ENCODE results near the gene LMO3.

The LMO3 gene

DNA sequence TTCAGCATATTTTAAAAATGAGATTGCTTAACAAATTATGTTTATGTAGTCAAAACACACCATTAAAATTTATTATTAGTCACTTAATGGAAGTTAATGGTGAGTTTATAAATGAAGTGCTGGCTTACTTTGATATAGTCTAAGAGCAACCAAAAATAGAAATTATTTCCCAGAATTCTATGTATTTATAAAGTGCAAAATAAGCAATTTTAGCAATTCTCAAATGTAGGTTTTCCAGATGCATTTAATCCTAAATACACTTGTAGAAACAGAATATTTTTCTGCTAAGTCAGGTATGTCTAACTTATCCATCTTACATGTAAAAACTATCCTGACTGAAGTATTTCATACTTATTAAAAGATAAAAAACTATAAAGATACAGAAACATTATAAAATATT lies 11.2 kb downstream of the LMO3 start:
- no peak for DNase-seq (ENCODE audit: extremely low spot score)
- ChIA-PET CTCF (no interaction called here), POLR2A (no interaction called here)
- TF ChIP-seq NFRKB (IDR thresholded peaks at IDR 0.05) (no peak), FOXM1 (IDR thresholded peaks at IDR 0.05; ENCODE audit: borderline replicate concordance) (no peak), FOXK2 (IDR thresholded peaks at IDR 0.05) (no peak), SUZ12 (IDR thresholded peaks at IDR 0.05) (no peak), FOXA1 (IDR thresholded peaks at IDR 0.05) (no peak), L3MBTL2 (conservative IDR thresholded peaks at IDR 0.05) (no peak)

DNA sequence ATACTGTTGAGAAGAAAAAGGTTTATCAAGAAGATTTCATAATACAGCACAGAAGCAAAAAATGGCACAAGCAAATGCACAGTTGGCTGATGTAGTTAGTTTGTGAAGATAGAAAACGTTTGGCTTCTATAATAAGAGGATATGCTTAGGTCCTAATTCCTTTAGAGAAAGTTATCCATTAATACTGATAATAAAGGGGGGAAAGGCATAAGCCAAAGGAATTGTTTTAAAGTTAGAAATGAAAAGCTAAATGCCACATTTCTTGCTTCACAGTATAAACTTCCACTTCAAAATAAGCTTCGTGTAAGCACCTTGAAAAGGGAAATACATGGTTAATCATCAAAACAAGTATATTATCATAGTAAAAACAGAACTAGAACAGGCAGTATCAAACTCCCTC lies 12.4 kb downstream of the LMO3 start:
- ChIA-PET CTCF (no interaction called here), POLR2A (no interaction called here)
- TF ChIP-seq L3MBTL2 (conservative IDR thresholded peaks at IDR 0.05) = no peak
- TF ChIP-seq ARNT (IDR thresholded peaks at IDR 0.05) = no peak
- no peak for TF ChIP-seq LEF1 (IDR thresholded peaks at IDR 0.05; ENCODE audit: borderline replicate concordance)
- TF ChIP-seq PKNOX1 (IDR thresholded peaks at IDR 0.05) = no peak
- no peak for TF ChIP-seq HDGF (IDR thresholded peaks at IDR 0.05; ENCODE audit: borderline replicate concordance)
- TF ChIP-seq CTBP1 (IDR thresholded peaks at IDR 0.05; ENCODE audit: borderline replicate concordance) = no peak
- no peak for TF ChIP-seq ZNF384 (IDR thresholded peaks at IDR 0.05)
- TF ChIP-seq BHLHE40 (IDR thresholded peaks at IDR 0.05; ENCODE audit: borderline replicate concordance) = no peak
- no peak for TF ChIP-seq ELF4 (IDR thresholded peaks at IDR 0.05)
- no peak for TF ChIP-seq FOXA1 (IDR thresholded peaks at IDR 0.05)
- no peak for TF ChIP-seq TARDBP (IDR thresholded peaks at IDR 0.05)
- no peak for TF ChIP-seq SP1 (IDR thresholded peaks at IDR 0.05)
- TF ChIP-seq FOXM1 (IDR thresholded peaks at IDR 0.05; ENCODE audit: borderline replicate concordance) = no peak
- TF ChIP-seq NFRKB (IDR thresholded peaks at IDR 0.05) = no peak
- TF ChIP-seq SUZ12 (IDR thresholded peaks at IDR 0.05) = no peak
- TF ChIP-seq FOXK2 (IDR thresholded peaks at IDR 0.05) = no peak

GRCh38 chr12:16590645-16591044 lies 15.3 kb downstream of the LMO3 start:
- TF ChIP-seq SP1 (IDR thresholded peaks at IDR 0.05) (no peak), BHLHE40 (IDR thresholded peaks at IDR 0.05; ENCODE audit: borderline replicate concordance) (no peak), HDGF (IDR thresholded peaks at IDR 0.05; ENCODE audit: borderline replicate concordance) (no peak), NFRKB (IDR thresholded peaks at IDR 0.05) (no peak), CTBP1 (IDR thresholded peaks at IDR 0.05; ENCODE audit: borderline replicate concordance) (no peak), TARDBP (IDR thresholded peaks at IDR 0.05) (no peak), L3MBTL2 (conservative IDR thresholded peaks at IDR 0.05) (no peak), ARNT (IDR thresholded peaks at IDR 0.05) (no peak), ELF4 (IDR thresholded peaks at IDR 0.05) (no peak), SUZ12 (IDR thresholded peaks at IDR 0.05) (no peak), PKNOX1 (IDR thresholded peaks at IDR 0.05) (no peak)
- DNase-seq (ENCODE audit: extremely low spot score) = no peak
- ChIA-PET CTCF (no interaction called here), POLR2A (no interaction called here)

More for the DNA sequence above, 12.4 kb downstream of the LMO3 start:
- DNase-seq (ENCODE audit: extremely low spot score) = no peak

DNA sequence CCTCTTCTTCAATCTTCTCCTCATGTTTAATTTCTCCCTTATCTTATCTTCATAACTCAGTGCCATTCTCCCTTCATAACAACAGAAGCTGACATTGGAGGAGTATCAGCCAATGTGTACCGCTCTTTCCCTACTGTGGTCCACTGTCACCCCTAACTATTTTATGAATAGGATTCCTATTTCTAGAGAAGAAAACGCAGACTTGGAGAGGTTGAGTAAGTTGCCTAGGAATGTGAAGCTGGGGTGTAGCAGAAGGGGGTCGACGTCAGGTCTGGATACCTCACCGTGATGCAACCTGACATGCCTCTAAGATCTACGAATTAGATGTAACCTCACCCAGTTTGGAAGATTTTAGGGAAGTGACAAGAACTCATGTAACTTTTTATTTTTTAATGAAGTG lies 17.1 kb downstream of the LMO3 start:
- TF ChIP-seq LEF1 (IDR thresholded peaks at IDR 0.05; ENCODE audit: borderline replicate concordance) (no peak), TARDBP (IDR thresholded peaks at IDR 0.05) (no peak), SP1 (IDR thresholded peaks at IDR 0.05) (no peak), PKNOX1 (IDR thresholded peaks at IDR 0.05) (no peak), BHLHE40 (IDR thresholded peaks at IDR 0.05; ENCODE audit: borderline replicate concordance) (no peak), FOXM1 (IDR thresholded peaks at IDR 0.05; ENCODE audit: borderline replicate concordance) (no peak), ZNF384 (IDR thresholded peaks at IDR 0.05) (no peak)
- no peak for DNase-seq (ENCODE audit: extremely low spot score)
- ChIA-PET POLR2A (no interaction called here), CTCF (no interaction called here)

- ChIA-PET CTCF (no interaction called here), POLR2A (interaction anchor here (0.6 kb wide), 1 partner anchor 25 kb away, joined by 3 read pairs; no protein-coding TSS in a partner anchor)
- no peak for TF ChIP-seq ARNT (IDR thresholded peaks at IDR 0.05)
- DNase-seq (ENCODE audit: extremely low spot score) = no peak
These were observed 18.4 kb downstream of the LMO3 start for GRCh38 chr12:16587514-16587913.

GRCh38 chr12:16587110-16587453 lies 18.9 kb downstream of the LMO3 start:
- DNase-seq (ENCODE audit: extremely low spot score) = no peak
- POLR2A ChIA-PET = interaction anchor here (0.6 to 0.7 kb wide), 2 partner anchors 13 to 25 kb away, joined by 3 read pairs; no protein-coding TSS in a partner anchor
- CTCF ChIA-PET = no interaction called here
- TF ChIP-seq ARNT (IDR thresholded peaks at IDR 0.05) (no peak), FOXM1 (IDR thresholded peaks at IDR 0.05; ENCODE audit: borderline replicate concordance) (no peak), ZNF384 (IDR thresholded peaks at IDR 0.05) (no peak), HDGF (IDR thresholded peaks at IDR 0.05; ENCODE audit: borderline replicate concordance) (no peak), ELF4 (IDR thresholded peaks at IDR 0.05) (no peak), TARDBP (IDR thresholded peaks at IDR 0.05) (no peak), LEF1 (IDR thresholded peaks at IDR 0.05; ENCODE audit: borderline replicate concordance) (no peak), SP1 (IDR thresholded peaks at IDR 0.05) (no peak)

DNA sequence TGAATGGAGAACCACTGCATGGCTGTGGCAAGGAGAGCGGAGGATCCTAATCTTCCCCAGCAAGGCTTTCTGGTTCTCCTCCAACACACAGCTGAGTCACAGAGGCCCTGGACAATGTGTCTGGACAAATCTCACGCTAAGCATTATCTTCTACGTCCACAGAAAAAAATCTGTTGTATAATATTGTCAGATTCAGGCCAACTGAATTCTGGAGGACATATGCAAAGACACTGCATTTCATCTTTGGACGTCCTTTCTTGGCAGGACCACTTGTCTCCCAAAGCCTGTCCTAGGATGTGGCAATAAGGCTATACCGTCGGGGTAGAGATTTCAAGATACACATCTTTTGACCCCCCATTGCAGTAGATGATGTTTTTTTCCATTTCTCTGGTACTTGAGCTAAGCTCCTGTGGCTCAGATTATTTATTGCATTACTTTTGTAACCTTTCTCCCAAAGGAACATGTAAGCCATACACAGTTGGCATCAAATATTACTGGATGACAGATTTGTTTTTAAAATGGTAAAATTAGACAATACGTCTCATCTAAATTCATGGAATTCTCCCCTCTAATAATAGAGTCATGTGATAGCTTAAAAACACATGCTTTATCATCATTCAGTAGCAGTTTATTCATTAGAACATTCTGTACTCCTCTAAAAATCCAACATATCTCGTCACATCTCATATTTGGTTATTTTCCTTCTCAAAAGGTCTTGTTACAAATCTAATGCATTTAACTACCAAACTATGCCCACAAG lies 19.4 kb downstream of the LMO3 start:
- no peak for TF ChIP-seq FOXA1 (IDR thresholded peaks at IDR 0.05)
- TF ChIP-seq PKNOX1 (IDR thresholded peaks at IDR 0.05) = no peak
- no peak for TF ChIP-seq FOXK2 (IDR thresholded peaks at IDR 0.05)
- TF ChIP-seq ZNF384 (IDR thresholded peaks at IDR 0.05) = no peak
- TF ChIP-seq L3MBTL2 (conservative IDR thresholded peaks at IDR 0.05) = no peak
- no peak for TF ChIP-seq TARDBP (IDR thresholded peaks at IDR 0.05)
- no peak for TF ChIP-seq ARNT (IDR thresholded peaks at IDR 0.05)
- TF ChIP-seq FOXM1 (IDR thresholded peaks at IDR 0.05; ENCODE audit: borderline replicate concordance) = no peak
- no peak for TF ChIP-seq LEF1 (IDR thresholded peaks at IDR 0.05; ENCODE audit: borderline replicate concordance)
- TF ChIP-seq NFRKB (IDR thresholded peaks at IDR 0.05) = no peak
- TF ChIP-seq BHLHE40 (IDR thresholded peaks at IDR 0.05; ENCODE audit: borderline replicate concordance) = no peak
- CTCF ChIA-PET = no interaction called here
- POLR2A ChIA-PET = interaction anchor here (0.7 kb wide), 1 partner anchor 14 kb away, joined by 3 read pairs; no protein-coding TSS in a partner anchor
- no peak for DNase-seq (ENCODE audit: extremely low spot score)
